A549 treated with RU486 at 1 μM for 4 hours (cell line): ENCODE results near the gene KRT78. TPM values are rescaled to one million over a fixed set of nuclear protein-coding genes. Genes with fewer than 3 reads are reported as not detected.

Experiments used
- total RNA-seq: library from RNA; stranded (reverse); fragments of 200-300 nt; extraction: Qiagen RNA extraction; gene quantifications from 5 replicates; pipeline ENCODE4 v1.2.3, GENCODE V29; 2022; ENCODE audit warnings: low read depth

Gene KRT78, protein sequence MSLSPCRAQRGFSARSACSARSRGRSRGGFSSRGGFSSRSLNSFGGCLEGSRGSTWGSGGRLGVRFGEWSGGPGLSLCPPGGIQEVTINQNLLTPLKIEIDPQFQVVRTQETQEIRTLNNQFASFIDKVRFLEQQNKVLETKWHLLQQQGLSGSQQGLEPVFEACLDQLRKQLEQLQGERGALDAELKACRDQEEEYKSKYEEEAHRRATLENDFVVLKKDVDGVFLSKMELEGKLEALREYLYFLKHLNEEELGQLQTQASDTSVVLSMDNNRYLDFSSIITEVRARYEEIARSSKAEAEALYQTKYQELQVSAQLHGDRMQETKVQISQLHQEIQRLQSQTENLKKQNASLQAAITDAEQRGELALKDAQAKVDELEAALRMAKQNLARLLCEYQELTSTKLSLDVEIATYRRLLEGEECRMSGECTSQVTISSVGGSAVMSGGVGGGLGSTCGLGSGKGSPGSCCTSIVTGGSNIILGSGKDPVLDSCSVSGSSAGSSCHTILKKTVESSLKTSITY
- 0.08 TPM in 1 of 5 replicates, not detected in the others for total RNA-seq

DNA sequence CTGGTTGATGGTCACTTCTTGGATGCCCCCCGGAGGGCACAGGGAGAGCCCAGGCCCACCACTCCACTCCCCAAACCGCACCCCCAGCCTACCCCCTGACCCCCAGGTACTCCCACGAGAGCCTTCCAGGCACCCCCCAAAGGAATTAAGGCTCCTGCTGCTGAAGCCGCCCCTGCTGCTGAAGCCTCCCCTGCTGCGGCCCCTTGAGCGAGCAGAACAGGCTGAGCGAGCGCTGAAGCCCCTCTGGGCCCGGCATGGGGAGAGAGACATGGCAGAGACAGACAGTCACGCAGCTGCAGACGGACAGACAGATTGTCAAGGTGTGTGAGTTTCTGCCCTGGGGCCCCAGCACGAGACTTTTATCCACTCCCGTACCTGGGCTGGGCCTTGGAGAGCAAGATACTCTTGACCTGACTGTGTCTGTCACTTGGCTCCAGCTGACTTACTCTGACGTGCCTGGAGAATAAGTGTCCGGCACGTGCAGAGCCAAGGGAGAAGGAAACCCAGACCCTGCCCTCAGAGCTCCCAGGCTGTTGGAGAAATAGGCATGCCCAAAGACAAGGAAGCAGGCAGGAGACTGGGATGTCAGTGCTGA, at the start of gene KRT78:
Gene KRT78, minus strand, starts transcription at position 334 of the 595 bp plus-strand sequence. Its CDS starts 64 bp downstream, at position 270.

GRCh38 chr12:52833922-52834726, 14.7 kb downstream of the KRT78 start, which contains the start of gene KRT79:
Gene KRT79, minus strand, starts transcription at chr12:52834311. Its CDS starts 51 bp downstream, at chr12:52834260.

DNA sequence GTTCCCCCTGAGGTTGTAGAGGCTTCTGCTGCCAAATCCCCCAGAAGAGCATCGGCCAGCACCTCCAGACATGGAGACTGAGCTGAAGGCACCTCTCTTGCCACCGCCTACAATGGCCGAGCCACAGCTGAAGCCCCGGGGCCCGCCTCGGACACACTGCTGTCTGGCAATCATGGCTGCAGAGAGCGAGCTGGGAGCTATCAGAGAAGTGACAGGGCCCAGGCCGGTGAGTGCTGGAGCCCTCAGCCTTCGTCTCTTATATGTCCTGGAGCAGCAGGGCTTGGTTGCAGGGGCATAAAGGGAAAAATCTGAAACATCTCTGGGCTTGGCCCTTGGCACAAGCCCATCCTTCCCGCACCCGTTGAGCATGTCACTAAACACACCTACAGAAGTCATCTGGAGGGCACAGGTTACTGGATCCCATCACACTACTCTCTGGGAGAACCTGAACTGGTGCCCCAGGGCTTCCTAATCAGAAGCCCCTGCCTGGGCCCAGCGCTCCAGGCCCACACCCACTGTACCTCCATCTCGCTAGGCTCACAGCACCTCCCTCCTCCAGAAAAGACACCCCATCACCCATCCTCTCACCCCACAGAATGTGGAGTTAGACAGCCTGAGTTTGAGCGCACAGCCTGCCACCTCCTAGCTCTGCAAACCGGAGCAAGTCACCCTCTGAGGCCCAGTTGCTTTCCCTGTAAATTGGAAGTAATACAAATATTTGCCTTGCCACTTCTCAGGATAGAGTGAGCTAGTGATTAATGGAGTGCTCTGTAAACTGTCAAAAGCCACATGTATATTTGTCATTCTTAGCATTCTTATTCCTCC, 34.7 kb downstream of the KRT78 start, which contains the start of gene KRT4:
Gene KRT4, minus strand, starts transcription at position 232 of the 825 bp plus-strand sequence. Its CDS starts 58 bp downstream, at position 174.

GRCh38 chr12:52795694-52796428, 52.9 kb downstream of the KRT78 start, which contains the start of gene KRT3:
Gene KRT3, minus strand, starts transcription at chr12:52796117. Its CDS starts 75 bp downstream, at chr12:52796042.

Other genes with a start within 250 kb of the KRT78 start
- not detected in 5 replicates for gene KRT72, start 247.5 kb downstream of the KRT78 start, total RNA-seq
- not detected in 5 replicates for gene KRT73, start 230.4 kb downstream of the KRT78 start, total RNA-seq
- 0.05 TPM in 1 of 5 replicates, not detected in the others for gene KRT2, start 196.8 kb downstream of the KRT78 start, total RNA-seq
- gene KRT1, start 168.6 kb downstream of the KRT78 start, total RNA-seq: not detected in 5 replicates
- gene KRT77, start 145.5 kb downstream of the KRT78 start, total RNA-seq: not detected in 5 replicates
- gene KRT76, start 71.6 kb downstream of the KRT78 start, total RNA-seq: not detected in 5 replicates
- 0.05 to 0.08 TPM (median 0.07 TPM) in 3 of 5 replicates, not detected in the others for gene KRT3, start 52.9 kb downstream of the KRT78 start, total RNA-seq
- gene KRT4, start 34.9 kb downstream of the KRT78 start, total RNA-seq: 2.6 to 4.3 TPM (median 3.1 TPM) in 5 replicates
- gene KRT79, start 14.7 kb downstream of the KRT78 start, total RNA-seq: 0.21 TPM in 2 of 5 replicates, not detected in the others
- 2,919 to 3,631 TPM (median 3,474 TPM) in 5 replicates for gene KRT8, start 56.1 kb upstream of the KRT78 start, total RNA-seq
- 2,005 to 2,508 TPM (median 2,382 TPM) in 5 replicates for gene KRT18, start 100.1 kb upstream of the KRT78 start, total RNA-seq
- gene EIF4B, start 157.5 kb upstream of the KRT78 start, total RNA-seq: 250 to 434 TPM (median 269 TPM) in 5 replicates
- 10.0 to 20.4 TPM (median 17.8 TPM) in 5 replicates for gene TNS2, start 201.1 kb upstream of the KRT78 start, total RNA-seq
- gene SPRYD3, start 230.4 kb upstream of the KRT78 start, total RNA-seq: 32.4 to 37.0 TPM (median 36.1 TPM) in 5 replicates
- gene IGFBP6, start 248.7 kb upstream of the KRT78 start, total RNA-seq: 148 to 244 TPM (median 232 TPM) in 5 replicates